SK-N-SH (cell line): ENCODE data around the gene GLCCI1. TPM values are rescaled to one million over a fixed set of nuclear protein-coding genes. Genes with fewer than 3 reads are reported as not detected.

Experiments used
- CTCF ChIA-PET: fragments of 300-600, 350-600 bp; formaldehyde crosslinking; extraction: SDS; loops from one replicate; lab custom pipeline; 2021; lab: Yijun Ruan, JAX
- POLR2A ChIA-PET: fragments of 350-600 bp; sonication (Branson Sonifier 250); formaldehyde crosslinking; extraction: SDS; loops from one replicate; lab custom pipeline; 2020; ENCODE audit warnings: antibody characterized with exemption, inconsistent platforms; lab: Yijun Ruan, JAX
- DNase-seq: peaks from one replicate; pipeline ENCODE4 v3.0.0; 2012
- H2AFZ ChIP-seq: fragments of 200-600 bp; sonication (generic); 2 replicates; pipeline ENCODE4 v1.8.1; 2016; ENCODE audit warnings: antibody characterized with exemption, mild to moderate bottlenecking, low read depth
- H3F3A ChIP-seq: fragments of 200-600 bp; sonication (generic); replicated peaks from 2 replicates; pipeline ENCODE3; 2016; ENCODE audit warnings: antibody characterized with exemption, mild to moderate bottlenecking; ENCODE audit not compliant: insufficient read depth
- H3K27ac ChIP-seq, 2 experiments: fragments of 200-500 bp in 1 of 2; fragments of 200-600 bp in 1 of 2; sonication (Bioruptor generic) in 1 of 2; sonication (generic), shearing (Covaris generic) in 1 of 2; 2 replicates each; pipeline versions ENCODE4 v1.5.1 to v1.6.1; 2014 to 2016; ENCODE audit warnings: low read depth in 2 of 2, inconsistent platforms in 1 of 2, low read length in 1 of 2, mild to moderate bottlenecking in 1 of 2, mixed read lengths in 1 of 2
- H3K27me3 ChIP-seq: fragments of 200-600 bp; sonication (generic), shearing (Covaris generic); 2 replicates; pipeline ENCODE4 v1.6.1; 2016; ENCODE audit warnings: mixed run types; ENCODE audit not compliant: insufficient read depth
- H3K36me3 ChIP-seq, 2 experiments: fragments of 200-500 bp in 1 of 2; fragments of 200-600 bp in 1 of 2; sonication (Bioruptor generic) in 1 of 2; sonication (generic) in 1 of 2; replicated peaks in 1 of 2; 2 replicates each; pipeline versions ENCODE3 to v1.5.1; 2014 to 2016; ENCODE audit warnings: low read length in 1 of 2, mild to moderate bottlenecking in 1 of 2; ENCODE audit not compliant: insufficient read depth in 2 of 2, control insufficient read depth in 1 of 2
- H3K4me1 ChIP-seq, 2 experiments: fragments of 200-500 bp in 1 of 2; fragments of 200-600 bp in 1 of 2; sonication (Bioruptor generic) in 1 of 2; sonication (generic), shearing (Covaris generic) in 1 of 2; 2 replicates each; pipeline versions ENCODE4 v1.5.1 to v1.6.1; 2014 to 2016; ENCODE audit warnings: low read depth in 1 of 2, low read length in 1 of 2, mixed run types in 1 of 2; ENCODE audit not compliant: insufficient read depth in 2 of 2, control insufficient read depth in 1 of 2
- H3K4me2 ChIP-seq: fragments of 200-600 bp; sonication (generic), shearing (Covaris generic); 2 replicates; pipeline ENCODE4 v1.6.1; 2017; ENCODE audit warnings: mixed run types
- H3K4me3 ChIP-seq, 2 experiments: fragments of 200-500 bp in 1 of 2; fragments of 200-600 bp in 1 of 2; sonication (Bioruptor generic) in 1 of 2; sonication (generic), shearing (Covaris generic) in 1 of 2; 2 replicates each; pipeline versions ENCODE4 v1.5.1 to v1.8.1; 2014 to 2016; ENCODE audit warnings: low read depth in 2 of 2, inconsistent platforms in 1 of 2, low read length in 1 of 2, mild to moderate bottlenecking in 1 of 2, mixed read lengths in 1 of 2, moderate library complexity in 1 of 2
- H3K79me2 ChIP-seq: fragments of 200-600 bp; sonication (generic); 2 replicates; pipeline ENCODE4 v1.8.1; 2017; ENCODE audit warnings: mild to moderate bottlenecking; ENCODE audit not compliant: insufficient read depth
- H3K9ac ChIP-seq: fragments of 200-600 bp; sonication (generic); 2 replicates; pipeline ENCODE4 v1.6.1; 2017; ENCODE audit warnings: mixed run types
- H3K9me2 ChIP-seq: fragments of 200-600 bp; sonication (generic); 2 replicates; pipeline ENCODE4 v1.6.1; 2017; ENCODE audit warnings: mixed run types
- H3K9me3 ChIP-seq: fragments of 200-600 bp; sonication (generic); 2 replicates; pipeline ENCODE4 v1.6.1; 2017; ENCODE audit warnings: mixed run types, mild to moderate bottlenecking, moderate library complexity
- H4K20me1 ChIP-seq: fragments of 200-600 bp; sonication (generic); 2 replicates; pipeline ENCODE4 v1.6.1; 2017; ENCODE audit warnings: mild to moderate bottlenecking, mixed run types; ENCODE audit not compliant: insufficient read depth
- EZH2phosphoT487 ChIP-seq: fragments of 200-600 bp; sonication (generic); IDR thresholded peaks from 2 replicates; pipeline ENCODE4 v1.6.1; 2017; ENCODE audit warnings: low read depth, mixed run types, mild to moderate bottlenecking, antibody characterized with exemption, moderate library complexity, borderline replicate concordance
- GABPA ChIP-seq: IDR thresholded peaks from 2 replicates; pipeline ENCODE4 v1.4.0; 2012; ENCODE audit warnings: low read depth, mild to moderate bottlenecking
- GATA2 ChIP-seq: sonication (generic); formaldehyde crosslinking; IDR thresholded peaks from 2 replicates; pipeline ENCODE4 v1.5.0; 2020; ENCODE audit warnings: mild to moderate bottlenecking, missing genetic modification reagents
- JUND ChIP-seq: IDR thresholded peaks from 2 replicates; pipeline ENCODE4 v1.4.0; 2012
- MAX ChIP-seq: IDR thresholded peaks from 2 replicates; pipeline ENCODE4 v1.4.0; 2012; ENCODE audit warnings: low read depth
- MXI1 ChIP-seq: IDR thresholded peaks from 2 replicates; pipeline ENCODE4 v1.6.1; 2012; ENCODE audit warnings: mild to moderate bottlenecking, low read depth, low read length, improper control_type of control experiment
- PBX3 ChIP-seq: IDR thresholded peaks from 2 replicates; pipeline ENCODE4; 2012
- RAD21 ChIP-seq: IDR thresholded peaks from 2 replicates; pipeline ENCODE4 v1.6.1; 2012; ENCODE audit warnings: mild to moderate bottlenecking, low read length
- RFX5 ChIP-seq: IDR thresholded peaks from 2 replicates; pipeline ENCODE4 v1.6.1; 2012; ENCODE audit warnings: mild to moderate bottlenecking, improper control_type of control experiment, low read length
- SIN3A ChIP-seq: IDR thresholded peaks from 2 replicates; pipeline ENCODE4 v1.6.1; 2012; ENCODE audit warnings: low read depth, mild to moderate bottlenecking, low read length, moderate library complexity, borderline replicate concordance
- SMC3 ChIP-seq: IDR thresholded peaks from 2 replicates; pipeline ENCODE4 v1.6.1; 2012; ENCODE audit warnings: low read depth, low read length, improper control_type of control experiment
- TCF12 ChIP-seq: IDR thresholded peaks from 2 replicates; pipeline ENCODE4 v1.4.0; 2012
- TEAD4 ChIP-seq: IDR thresholded peaks from 2 replicates; pipeline ENCODE4 v1.4.0; 2012; ENCODE audit warnings: mild to moderate bottlenecking, borderline replicate concordance; ENCODE audit not compliant: insufficient read depth
- polyA plus RNA-seq, 3 experiments: library from polyadenylated mRNA; depleted of rRNA; stranded (reverse); fragments of >200 nt; gene quantifications; 2 replicates each; pipeline ENCODE4 v1.2.3, GENCODE V29; 2012
- TF ChIP-seq, protein P1 (sequence below): fragments of 200-600 bp; sonication (generic); IDR thresholded peaks from 2 replicates; pipeline ENCODE4 v1.6.1; 2017; ENCODE audit warnings: antibody characterized with exemption, mild to moderate bottlenecking, moderate library complexity
- TF ChIP-seq, protein P2 (sequence below): IDR thresholded peaks from 2 replicates; pipeline ENCODE4 v1.4.0; 2012; ENCODE audit warnings: low read depth, borderline replicate concordance

Gene GLCCI1
- polyA plus RNA-seq, 1 of the 3 experiments (the other 2 are of a cell fraction): 5.5 TPM

GRCh38 chr7:7920481-7920880 lies 48.1 kb upstream of the GLCCI1 start (continued):
- TF ChIP-seq, protein P1, sequence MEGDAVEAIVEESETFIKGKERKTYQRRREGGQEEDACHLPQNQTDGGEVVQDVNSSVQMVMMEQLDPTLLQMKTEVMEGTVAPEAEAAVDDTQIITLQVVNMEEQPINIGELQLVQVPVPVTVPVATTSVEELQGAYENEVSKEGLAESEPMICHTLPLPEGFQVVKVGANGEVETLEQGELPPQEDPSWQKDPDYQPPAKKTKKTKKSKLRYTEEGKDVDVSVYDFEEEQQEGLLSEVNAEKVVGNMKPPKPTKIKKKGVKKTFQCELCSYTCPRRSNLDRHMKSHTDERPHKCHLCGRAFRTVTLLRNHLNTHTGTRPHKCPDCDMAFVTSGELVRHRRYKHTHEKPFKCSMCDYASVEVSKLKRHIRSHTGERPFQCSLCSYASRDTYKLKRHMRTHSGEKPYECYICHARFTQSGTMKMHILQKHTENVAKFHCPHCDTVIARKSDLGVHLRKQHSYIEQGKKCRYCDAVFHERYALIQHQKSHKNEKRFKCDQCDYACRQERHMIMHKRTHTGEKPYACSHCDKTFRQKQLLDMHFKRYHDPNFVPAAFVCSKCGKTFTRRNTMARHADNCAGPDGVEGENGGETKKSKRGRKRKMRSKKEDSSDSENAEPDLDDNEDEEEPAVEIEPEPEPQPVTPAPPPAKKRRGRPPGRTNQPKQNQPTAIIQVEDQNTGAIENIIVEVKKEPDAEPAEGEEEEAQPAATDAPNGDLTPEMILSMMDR: no peak

GRCh38 chr7:7921830-7922229 lies 46.8 kb upstream of the GLCCI1 start:
- H3K9me2 ChIP-seq: no peaks in the 10 kb centered on the region
- no peaks in the 10 kb centered on the region for H4K20me1 ChIP-seq
- TF ChIP-seq JUND (no peak), MXI1 (no peak), GABPA (no peak), RAD21 (no peak), TCF12 (no peak), PBX3 (no peak), SIN3A (no peak), GATA2 (CRISPR knock-in tag) (no peak), RFX5 (no peak), SMC3 (no peak), MAX (no peak), EZH2phosphoT487 (no peak), TEAD4 (no peak)
- TF ChIP-seq, protein P2, sequence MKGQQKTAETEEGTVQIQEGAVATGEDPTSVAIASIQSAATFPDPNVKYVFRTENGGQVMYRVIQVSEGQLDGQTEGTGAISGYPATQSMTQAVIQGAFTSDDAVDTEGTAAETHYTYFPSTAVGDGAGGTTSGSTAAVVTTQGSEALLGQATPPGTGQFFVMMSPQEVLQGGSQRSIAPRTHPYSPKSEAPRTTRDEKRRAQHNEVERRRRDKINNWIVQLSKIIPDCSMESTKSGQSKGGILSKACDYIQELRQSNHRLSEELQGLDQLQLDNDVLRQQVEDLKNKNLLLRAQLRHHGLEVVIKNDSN: no peak
- TF ChIP-seq, protein P1: no peak
- TF ChIP-seq, all 33 proteins: peak for 0
- Histone ChIP-seq H3K9me3 (no peaks in the 10 kb centered on the region), H3F3A (no peaks in the 10 kb centered on the region), H3K79me2 (no peaks in the 10 kb centered on the region), H3K4me3 (no peak overlapping the region), H3K36me3 (no peaks in the 10 kb centered on the region), H3K4me1 (no peaks in the 10 kb centered on the region), H3K9ac (no peak overlapping the region), H2AFZ (no peak overlapping the region), H3K27me3 (no peaks in the 10 kb centered on the region), H3K27ac (no peak overlapping the region), H3K4me2 (no peak overlapping the region)
- no peak for DNase-seq
- ChIA-PET CTCF (interaction anchor here (0.6 kb wide), 1 partner anchor 88 kb away, joined by 3 read pairs; no protein-coding TSS in a partner anchor), POLR2A (no interaction called here)
